Naive B cell (primary cell): ENCODE results near the gene CFAP90. TPM values are rescaled to one million over a fixed set of nuclear protein-coding genes. Genes with fewer than 3 reads are reported as not detected.

Experiments
- ATAC-seq, 2 donors: fragments of 150-1000 bp; cut with Tn5 transposase; 2 replicates each; pipeline ENCODE4 v1.10.0; 2021; ENCODE audit warnings: low read depth in 2 of 2, mild to moderate bottlenecking in 2 of 2, moderate library complexity in 2 of 2
- DNase-seq: peaks from one replicate; pipeline ENCODE4 v3.0.0; 2022
- H3K27ac Mint-ChIP-seq, 6 donors: one replicate each; pipeline ENCODE4 v1.8.0; 2020 to 2022; ENCODE audit warnings: mild to moderate bottlenecking in 6 of 6, mixed read lengths in 6 of 6, moderate library complexity in 5 of 6, inconsistent platforms in 2 of 6
- H3K27me3 Mint-ChIP-seq, 3 donors: one replicate each; pipeline ENCODE4 v1.8.0; 2021 to 2022; ENCODE audit warnings: mixed read lengths in 3 of 3, mild to moderate bottlenecking in 1 of 3
- H3K36me3 Mint-ChIP-seq, 2 donors: one replicate each; pipeline ENCODE4 v1.8.0; 2020 to 2022; ENCODE audit warnings: mixed read lengths in 2 of 2, inconsistent platforms in 1 of 2, mild to moderate bottlenecking in 1 of 2
- H3K4me1 Mint-ChIP-seq, 3 donors: one replicate each; pipeline ENCODE4 v1.8.0; 2020 to 2022; ENCODE audit warnings: mixed read lengths in 3 of 3, inconsistent platforms in 1 of 3, mild to moderate bottlenecking in 1 of 3, moderate library complexity in 1 of 3
- H3K4me3 Mint-ChIP-seq, 8 donors: one replicate each; pipeline ENCODE4 v1.8.0; 2020 to 2022; ENCODE audit warnings: mild to moderate bottlenecking in 8 of 8, mixed read lengths in 8 of 8, moderate library complexity in 8 of 8, inconsistent platforms in 2 of 8
- H3K9me3 Mint-ChIP-seq, 7 donors: one replicate each; pipeline ENCODE4 v1.8.0; 2020 to 2022; ENCODE audit warnings: mixed read lengths in 7 of 7, mild to moderate bottlenecking in 5 of 7, inconsistent platforms in 2 of 7, moderate library complexity in 1 of 7
- polyA plus RNA-seq, 6 donors: library from polyadenylated mRNA; unstranded; fragments of 300-500 nt; fragmentation: Illumina TruSeq; gene quantifications; one replicate each; pipeline ENCODE4 v1.2.3, GENCODE V29; 2021; ENCODE audit warnings: low read depth in 6 of 6

CFAP90 gene
- not detected for polyA plus RNA-seq

- peak; percentile 26 for DNase-seq
These were observed at the start of gene CFAP90 for GRCh38 chr5:7850395-7851239. TSS of gene CFAP90 (minus strand) at chr5:7851133. CDS start at chr5:7851021, 112 bp downstream.

GRCh38 chr5:7897014-7897600, 46.2 kb upstream of the CFAP90 start:
- no peak overlapping the region for H3K4me3 Mint-ChIP-seq
- H3K4me1 Mint-ChIP-seq, result peaks cover 0 to 4% (median 0%) of the 10 kb centered on the region in 3 donors
- no peaks in the 10 kb centered on the region for H3K9me3 Mint-ChIP-seq
- no peaks in the 10 kb centered on the region for H3K27me3 Mint-ChIP-seq
- no peak for ATAC-seq
- H3K27ac Mint-ChIP-seq, result peak overlapping the region in 1 of 6 donors; percentile 45
- DNase-seq, result no peak
- peaks cover 40 to 43% of the 10 kb centered on the region in 2 donors for H3K36me3 Mint-ChIP-seq

More at GRCh38 chr5:7850395-7851239, at the start of gene CFAP90:
- Mint-ChIP-seq H3K27ac (peak within 1 kb of the TSS in 4 of 6 donors; percentile 41 to 80 (median 52)), H3K27me3 (peaks cover 27 to 38% (median 33%) of the 10 kb centered on the region in 3 donors), H3K4me3 (peak within 1 kb of the TSS; percentile 74 to 95 (median 88)), H3K36me3 (no peaks in the 10 kb centered on the region), H3K4me1 (peaks cover 9 to 24% (median 18%) of the 10 kb centered on the region in 3 donors), H3K9me3 (peaks cover 0 to 5% (median 3%) of the 10 kb centered on the region in 7 donors)
- ATAC-seq, result peak; percentile 57 to 64

GRCh38 chr5:7894860-7895259, 43.9 kb upstream of the CFAP90 start:
- H3K4me3 Mint-ChIP-seq, result no peak overlapping the region
- no peak overlapping the region for H3K27ac Mint-ChIP-seq
- H3K27me3 Mint-ChIP-seq, result no peaks in the 10 kb centered on the region
- ATAC-seq, result no peak
- no peaks in the 10 kb centered on the region for H3K9me3 Mint-ChIP-seq
- DNase-seq, result no peak
- peaks cover 37 to 38% of the 10 kb centered on the region in 2 donors for H3K36me3 Mint-ChIP-seq
- peaks cover 0 to 4% (median 0%) of the 10 kb centered on the region in 3 donors for H3K4me1 Mint-ChIP-seq

GRCh38 chr5:7894439-7894838, 43.5 kb upstream of the CFAP90 start:
- peaks cover 35 to 37% of the 10 kb centered on the region in 2 donors for H3K36me3 Mint-ChIP-seq
- H3K27ac Mint-ChIP-seq, result peak overlapping the region in 1 of 6 donors; percentile 7

GRCh38 chr5:7888901-7889300, 38.0 kb upstream of the CFAP90 start:
- Mint-ChIP-seq H3K4me1 (no peaks in the 10 kb centered on the region), H3K27ac (peak overlapping the region in 1 of 6 donors; percentile 48), H3K9me3 (no peaks in the 10 kb centered on the region), H3K27me3 (no peaks in the 10 kb centered on the region), H3K4me3 (no peak overlapping the region), H3K36me3 (peaks cover 10 to 18% of the 10 kb centered on the region in 2 donors)
- ATAC-seq (no peak), DNase-seq (no peak)

More at GRCh38 chr5:7894439-7894838, 43.5 kb upstream of the CFAP90 start:
- H3K4me1 Mint-ChIP-seq, result peaks cover 0 to 4% (median 0%) of the 10 kb centered on the region in 3 donors
- no peaks in the 10 kb centered on the region for H3K27me3 Mint-ChIP-seq
- peak overlapping the region in 1 of 8 donors; percentile 47 for H3K4me3 Mint-ChIP-seq
- no peak for ATAC-seq
- no peaks in the 10 kb centered on the region for H3K9me3 Mint-ChIP-seq
- no peak for DNase-seq

- ATAC-seq (peak in 1 of 2 donors; percentile 23), DNase-seq (peak; percentile 15)
- Mint-ChIP-seq H3K27me3 (no peaks in the 10 kb centered on the region), H3K36me3 (peaks cover 11 to 16% of the 10 kb centered on the region in 2 donors), H3K9me3 (no peaks in the 10 kb centered on the region), H3K4me1 (peaks cover 0 to 1% (median 0%) of the 10 kb centered on the region in 3 donors), H3K27ac (peak overlapping the region in 2 of 6 donors; percentile 7 to 75), H3K4me3 (no peak overlapping the region)
These were observed 36.0 kb upstream of the CFAP90 start for GRCh38 chr5:7886849-7887475.

GRCh38 chr5:7884491-7885267, 33.7 kb upstream of the CFAP90 start:
- peak overlapping the region in 1 of 6 donors; percentile 20 for H3K27ac Mint-ChIP-seq
- H3K4me1 Mint-ChIP-seq, result peaks cover 3 to 5% (median 5%) of the 10 kb centered on the region in 3 donors

GRCh38 chr5:7882926-7883325, 32.0 kb upstream of the CFAP90 start:
- no peak for ATAC-seq
- no peaks in the 10 kb centered on the region for H3K27me3 Mint-ChIP-seq
- no peak for DNase-seq
- peak overlapping the region in 1 of 6 donors; percentile 7 for H3K27ac Mint-ChIP-seq
- H3K4me1 Mint-ChIP-seq, result peaks cover 3 to 5% (median 5%) of the 10 kb centered on the region in 3 donors
- H3K9me3 Mint-ChIP-seq, result peaks cover 0 to 1% (median 0%) of the 10 kb centered on the region in 7 donors
- H3K4me3 Mint-ChIP-seq, result no peak overlapping the region
- H3K36me3 Mint-ChIP-seq, result peaks cover 17 to 19% of the 10 kb centered on the region in 2 donors

More at GRCh38 chr5:7884491-7885267, 33.7 kb upstream of the CFAP90 start:
- Mint-ChIP-seq H3K27me3 (no peaks in the 10 kb centered on the region), H3K9me3 (peaks cover 0 to 1% (median 0%) of the 10 kb centered on the region in 7 donors), H3K4me3 (no peak overlapping the region), H3K36me3 (peaks cover 17 to 19% of the 10 kb centered on the region in 2 donors)
- no peak for DNase-seq
- ATAC-seq, result no peak

GRCh38 chr5:7881816-7882215, 30.9 kb upstream of the CFAP90 start:
- ATAC-seq (no peak), DNase-seq (no peak)
- Mint-ChIP-seq H3K27me3 (no peaks in the 10 kb centered on the region), H3K27ac (peak overlapping the region in 2 of 6 donors; percentile 54 to 77), H3K4me1 (peaks cover 3 to 5% (median 5%) of the 10 kb centered on the region in 3 donors), H3K4me3 (no peak overlapping the region), H3K36me3 (peaks cover 11 to 19% of the 10 kb centered on the region in 2 donors), H3K9me3 (peaks cover 0 to 1% (median 0%) of the 10 kb centered on the region in 7 donors)

GRCh38 chr5:7881091-7881490, 30.2 kb upstream of the CFAP90 start:
- H3K36me3 Mint-ChIP-seq, result peaks cover 17 to 25% of the 10 kb centered on the region in 2 donors
- H3K27ac Mint-ChIP-seq, result no peak overlapping the region
- H3K4me3 Mint-ChIP-seq, result no peak overlapping the region
- ATAC-seq, result no peak
- DNase-seq, result no peak
- H3K27me3 Mint-ChIP-seq, result no peaks in the 10 kb centered on the region
- H3K4me1 Mint-ChIP-seq, result peaks cover 5 to 8% (median 5%) of the 10 kb centered on the region in 3 donors
- peaks cover 0 to 1% (median 0%) of the 10 kb centered on the region in 7 donors for H3K9me3 Mint-ChIP-seq

- H3K27me3 Mint-ChIP-seq, result no peaks in the 10 kb centered on the region
- H3K4me3 Mint-ChIP-seq, result no peak overlapping the region
- peaks cover 16 to 29% of the 10 kb centered on the region in 2 donors for H3K36me3 Mint-ChIP-seq
- no peak overlapping the region for H3K27ac Mint-ChIP-seq
- ATAC-seq, result no peak
- peaks cover 7 to 16% (median 8%) of the 10 kb centered on the region in 3 donors for H3K4me1 Mint-ChIP-seq
- peaks cover 0 to 1% (median 0%) of the 10 kb centered on the region in 7 donors for H3K9me3 Mint-ChIP-seq
- no peak for DNase-seq
These were observed 27.5 kb upstream of the CFAP90 start for GRCh38 chr5:7878381-7878873.

- Mint-ChIP-seq H3K36me3 (peaks cover 15 to 24% of the 10 kb centered on the region in 2 donors), H3K4me1 (peaks cover 10 to 19% (median 13%) of the 10 kb centered on the region in 3 donors)
These were observed 26.9 kb upstream of the CFAP90 start for GRCh38 chr5:7877851-7878250.

More at GRCh38 chr5:7877851-7878250, 26.9 kb upstream of the CFAP90 start:
- ATAC-seq (no peak), DNase-seq (no peak)
- peak overlapping the region in 2 of 6 donors; percentile 24 to 72 for H3K27ac Mint-ChIP-seq
- H3K27me3 Mint-ChIP-seq, result no peaks in the 10 kb centered on the region
- H3K4me3 Mint-ChIP-seq, result no peak overlapping the region
- H3K9me3 Mint-ChIP-seq, result peaks cover 0 to 1% (median 0%) of the 10 kb centered on the region in 7 donors
